Right lobe of liver (tissue), 4 donors: Measurements from ENCODE around the gene STRIP2.

Source experiments
- CTCF ChIP-seq, 4 donors: fragments of 200-600 bp in 3 of 4; fragments of 450-650 bp in 1 of 4; IDR thresholded peaks; one replicate each; pipeline versions ENCODE4 v1.5.1 to v1.8.0; 2016 to 2022; ENCODE audit warnings: antibody characterized with exemption in 4 of 4, mild to moderate bottlenecking in 2 of 4
- POLR2A ChIP-seq: fragments of 450-650 bp; IDR thresholded peaks from one replicate; pipeline ENCODE4 v1.6.1; 2017; ENCODE audit warnings: antibody characterized with exemption, mild to moderate bottlenecking
- donor health status: DM: no; HTN: no; CAD: no.
- donor health status: DM: no; HTN: no; CAD: no.
- donor health status: DM: no; HTN: yes; CAD: no.

DNA sequence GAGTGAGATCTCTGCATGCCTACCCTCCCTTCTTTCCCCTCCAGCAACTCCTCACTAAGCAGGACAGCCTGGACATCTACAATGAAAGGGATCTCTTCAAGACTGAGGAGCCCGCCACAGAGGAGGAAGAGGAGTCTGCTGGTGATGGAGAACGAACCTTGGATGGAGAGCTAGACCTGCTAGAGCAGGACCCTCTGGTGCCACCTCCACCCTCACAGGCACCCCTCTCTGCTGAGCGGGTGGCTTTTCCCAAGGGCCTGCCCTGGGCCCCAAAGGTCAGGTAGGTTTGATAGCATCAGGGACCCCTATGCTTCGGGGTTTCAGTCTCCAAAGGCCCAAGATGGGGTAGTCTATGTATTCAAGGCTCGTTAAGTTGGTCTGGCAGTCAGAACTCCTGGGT is 23.9 kb downstream of the STRIP2 start:
- TF ChIP-seq CTCF (IDR thresholded peaks at IDR 0.05), result no peak
- no peak for TF ChIP-seq POLR2A
